Activated T-cell treated with anti-CD3 and anti-CD28 coated beads for 1 hour (primary cell): Measurements from ENCODE around the gene SVIL.
"Not testable (repeated sequence)": the region's sequence is repeated elsewhere in the genome, so short reads cannot be mapped to it uniquely, and the experiment has no call there.

Experiments
- DNase-seq: peaks from one replicate; pipeline ENCODE4 v3.0.0-alpha.2; 2020; ENCODE audit warnings: low read depth

Gene SVIL

GRCh38 chr10:29484677-29485076, 150.1 kb downstream of the SVIL start:
- DNase-seq, result not testable (repeated sequence)

- no peak for DNase-seq
Measured at GRCh38 chr10:29482591-29483431, 152.0 kb downstream of the SVIL start.

- DNase-seq, result no peak
Measured at GRCh38 chr10:29481906-29482440, 152.8 kb downstream of the SVIL start.

GRCh38 chr10:29479981-29480954, 154.5 kb downstream of the SVIL start:
- no peak for DNase-seq

GRCh38 chr10:29479081-29479925, 155.5 kb downstream of the SVIL start:
- no peak for DNase-seq

- DNase-seq, result no peak
Measured at GRCh38 chr10:29473406-29474100, 161.2 kb downstream of the SVIL start.

- no peak for DNase-seq
Measured at GRCh38 chr10:29473087-29473356, 161.7 kb downstream of the SVIL start.

- DNase-seq, result no peak
Measured at GRCh38 chr10:29472301-29473086, 162.3 kb downstream of the SVIL start.

GRCh38 chr10:29471544-29471859, 163.3 kb downstream of the SVIL start:
- no peak for DNase-seq

- DNase-seq, result no peak
Measured at GRCh38 chr10:29470843-29471543, 163.8 kb downstream of the SVIL start.

- DNase-seq, result no peak
Measured at GRCh38 chr10:29470355-29470705, 164.4 kb downstream of the SVIL start.

- no peak for DNase-seq
Measured at GRCh38 chr10:29469481-29470354, 165.1 kb downstream of the SVIL start.

GRCh38 chr10:29465384-29465783, 169.4 kb downstream of the SVIL start:
- no peak for DNase-seq

GRCh38 chr10:29464671-29465171, 170.1 kb downstream of the SVIL start:
- not testable (repeated sequence) for DNase-seq

GRCh38 chr10:29461042-29461441, 173.7 kb downstream of the SVIL start:
- DNase-seq, result no peak

- not testable (repeated sequence) for DNase-seq
Measured at GRCh38 chr10:29458190-29458589, 176.6 kb downstream of the SVIL start.

- no peak for DNase-seq
Measured at GRCh38 chr10:29455095-29455494, 179.7 kb downstream of the SVIL start.

GRCh38 chr10:29454250-29454649, 180.5 kb downstream of the SVIL start:
- no peak for DNase-seq

GRCh38 chr10:29452546-29452945, 182.2 kb downstream of the SVIL start:
- DNase-seq, result no peak
